DMS53 (cell line): ENCODE results near the gene BZW1.
A peak's percentile ranks its signal among the peaks of the same experiment; 100 is the strongest.

Experiments
- DNase-seq: peaks from one replicate; lab custom pipeline; 2025; lab: John Stamatoyannopoulos, UW

The BZW1 gene

DNA sequence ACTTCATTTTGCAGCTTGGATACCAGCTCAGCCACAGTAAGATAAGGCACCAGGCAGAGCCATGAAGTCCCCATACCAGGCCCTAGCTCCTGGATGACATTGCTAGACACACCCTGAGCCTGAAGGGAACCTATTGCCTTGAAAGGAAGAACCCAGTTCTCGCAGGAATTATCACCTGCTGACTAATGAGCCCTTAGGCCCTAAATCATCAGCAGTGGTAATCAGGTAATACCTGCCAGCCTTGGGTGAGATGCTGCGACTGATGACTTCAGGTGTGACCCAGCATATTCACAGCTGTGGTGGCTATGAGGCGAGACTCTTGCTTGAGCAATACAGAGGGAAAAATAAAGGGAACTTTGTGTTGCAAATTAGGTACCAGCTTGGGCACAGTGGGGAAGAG is 27.8 kb downstream of the BZW1 start:
- DNase-seq, result no peak

DNA sequence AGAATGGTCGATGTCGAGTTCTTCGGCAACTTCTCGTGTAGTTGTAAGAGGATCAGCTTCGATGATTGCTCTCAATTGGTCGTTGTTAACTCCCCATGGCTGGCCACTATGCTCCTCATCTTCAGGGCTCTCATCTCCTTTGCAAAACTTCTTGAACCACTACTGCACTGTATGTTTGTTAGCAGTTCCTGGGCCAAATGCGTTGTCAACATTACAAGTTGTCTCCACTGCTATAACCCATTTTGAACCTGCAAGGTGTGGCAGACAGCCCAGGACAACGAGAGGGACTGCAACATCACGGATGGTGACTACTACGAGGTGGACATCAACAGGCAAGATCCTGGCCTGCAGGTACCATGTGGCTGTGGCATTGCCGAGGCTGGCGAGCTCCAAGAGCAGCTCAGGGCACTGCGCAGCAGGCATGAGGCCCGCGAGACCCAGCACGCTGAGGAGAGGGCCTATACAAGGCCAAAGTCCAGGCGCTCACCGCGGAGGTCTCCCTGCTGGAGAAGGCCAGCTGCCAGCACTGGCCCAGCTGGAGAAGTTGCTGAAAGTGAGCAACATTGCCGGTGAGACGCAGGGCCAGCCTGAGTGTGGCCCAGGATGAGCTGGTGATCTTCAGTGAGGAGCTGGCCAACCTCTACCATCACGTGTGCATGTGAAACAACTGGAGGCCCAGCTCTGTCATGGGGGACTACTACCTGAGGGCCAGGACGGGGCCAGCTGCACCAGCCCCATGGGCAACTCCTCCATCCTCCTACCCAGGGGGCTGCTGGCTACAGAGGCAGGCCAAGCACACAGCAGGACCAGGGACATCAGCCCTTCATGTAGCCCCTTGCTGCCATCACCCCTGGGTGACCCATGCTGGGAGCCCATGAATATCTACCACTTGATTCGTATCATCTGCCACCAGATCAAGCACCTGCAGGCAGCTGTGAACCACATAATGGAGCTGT is 32.6 kb downstream of the BZW1 start:
- no peak for DNase-seq

DNA sequence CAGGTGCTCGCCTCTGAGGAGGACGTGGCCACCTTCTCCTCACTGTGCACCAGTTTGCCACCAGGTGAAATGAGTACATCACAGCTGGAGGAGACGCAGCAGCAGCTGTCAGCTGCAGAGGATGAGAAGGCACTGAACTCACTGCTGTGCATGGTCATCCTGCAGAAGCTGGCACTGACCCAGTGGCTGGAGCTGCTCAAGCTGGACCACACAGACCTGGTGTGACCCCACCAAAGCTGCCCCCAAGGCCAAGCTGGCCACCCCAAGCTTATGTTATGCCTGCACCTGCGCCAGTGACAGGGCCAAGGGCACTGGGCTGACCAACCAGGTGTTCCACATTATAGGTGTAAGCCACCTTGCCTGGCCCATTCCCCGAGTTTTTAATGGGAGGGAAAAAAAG is 33.5 kb downstream of the BZW1 start:
- DNase-seq, result no peak

DNA sequence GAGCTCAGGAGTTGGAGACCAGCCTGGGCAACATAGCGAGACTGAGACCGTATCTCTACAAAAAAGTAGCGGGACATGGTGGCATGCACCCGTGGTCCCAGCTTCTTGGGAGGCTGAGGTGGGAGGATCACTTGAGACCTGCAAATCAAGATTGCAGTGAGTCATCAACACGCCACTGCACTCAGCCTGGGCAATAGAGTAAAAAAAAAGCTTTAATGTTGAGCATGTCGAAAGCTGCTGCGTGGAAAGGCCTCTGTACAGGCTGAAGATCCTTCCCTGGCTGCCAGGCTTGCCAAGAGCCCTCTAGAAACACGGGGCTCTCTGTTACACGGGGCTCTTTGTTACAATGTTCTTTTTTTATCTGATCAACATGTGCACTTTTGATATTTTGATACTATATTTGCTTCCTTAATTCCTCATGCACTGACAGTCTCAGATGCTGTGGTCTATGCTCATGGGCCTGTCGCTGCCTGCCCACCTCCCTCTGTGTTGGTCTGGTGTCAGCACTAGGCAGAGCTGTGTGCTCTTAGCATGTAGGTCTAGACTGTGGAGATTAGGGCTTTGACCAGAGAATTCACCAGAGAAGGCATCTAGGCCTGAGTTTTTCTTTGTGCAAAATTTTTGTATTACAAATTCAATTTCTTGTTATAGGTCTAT is 34.1 kb downstream of the BZW1 start:
- DNase-seq, result peak; percentile 17

DNA sequence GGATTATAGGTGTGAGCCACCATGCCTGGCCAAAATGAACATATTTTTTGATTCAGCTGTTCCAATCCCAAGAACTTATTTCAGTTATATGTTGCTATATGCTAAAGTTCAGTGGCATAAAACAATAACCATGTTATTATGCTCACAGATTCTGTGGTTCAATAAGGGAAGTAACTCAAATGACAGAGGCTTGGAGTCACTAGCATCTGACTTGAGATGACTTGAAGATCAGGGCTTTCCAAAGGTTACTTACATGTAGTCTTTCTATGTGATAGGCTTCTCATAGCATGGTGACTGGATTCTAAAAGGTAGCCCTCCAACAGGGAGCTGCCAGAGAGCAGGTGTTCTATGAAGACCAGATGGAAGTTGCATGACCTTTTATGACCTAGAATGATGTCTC is 35.6 kb downstream of the BZW1 start:
- no peak for DNase-seq

DNA sequence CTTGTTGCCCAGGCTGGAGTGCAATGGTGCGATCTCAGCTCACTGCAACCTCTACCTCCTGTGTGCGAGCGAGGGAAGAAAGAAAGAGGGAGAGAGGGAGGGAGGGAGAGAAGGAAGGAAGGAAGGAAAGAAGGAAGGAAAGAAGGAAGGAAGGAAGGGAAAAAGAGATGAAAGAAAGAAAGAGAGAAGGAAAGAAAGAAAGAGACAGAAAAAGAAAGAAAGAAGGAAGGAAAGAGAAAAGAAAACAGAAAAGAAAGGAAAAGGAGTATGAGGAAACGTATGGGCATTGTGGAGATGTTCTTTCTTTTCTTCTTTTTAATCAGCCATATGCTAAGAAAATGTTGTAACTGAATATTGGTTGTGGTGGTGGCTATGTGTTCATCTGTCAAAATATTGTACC is 36.2 kb downstream of the BZW1 start:
- DNase-seq, result no peak

DNA sequence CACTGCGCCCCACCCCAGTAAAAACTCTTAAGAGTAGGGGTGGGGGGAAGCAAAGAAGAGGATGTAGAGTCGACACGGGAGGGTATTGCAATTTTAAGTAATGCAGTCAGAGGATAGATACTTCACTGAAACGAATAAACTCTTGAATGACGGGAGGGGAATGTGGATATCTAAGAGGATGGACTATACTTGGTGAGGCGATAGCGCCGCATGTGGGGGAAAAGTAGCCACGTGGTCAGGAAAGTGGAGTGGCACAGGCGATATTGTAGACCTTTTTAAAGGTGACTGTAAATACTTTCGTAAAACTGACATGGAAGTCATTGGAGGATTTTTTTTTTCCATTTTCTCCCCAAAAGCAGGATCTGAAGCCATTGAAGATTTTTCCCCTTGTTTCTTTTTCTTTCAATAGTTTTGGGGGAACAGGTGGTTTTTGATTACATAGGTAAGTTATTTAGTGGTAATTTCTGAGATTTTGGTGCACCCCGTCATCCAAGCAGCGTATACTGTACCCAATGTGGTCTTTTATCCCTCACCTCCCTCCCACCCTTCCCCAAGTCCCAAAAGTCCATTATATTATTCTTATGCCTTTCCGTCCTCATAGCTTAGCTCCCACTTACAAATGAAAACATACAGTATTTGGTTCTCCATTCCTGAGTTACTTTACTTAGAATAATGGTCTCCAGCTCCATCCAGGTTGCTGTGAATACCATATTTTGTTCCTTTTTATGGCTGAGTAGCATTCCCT is 39.0 kb downstream of the BZW1 start:
- peak; percentile 43 for DNase-seq

DNA sequence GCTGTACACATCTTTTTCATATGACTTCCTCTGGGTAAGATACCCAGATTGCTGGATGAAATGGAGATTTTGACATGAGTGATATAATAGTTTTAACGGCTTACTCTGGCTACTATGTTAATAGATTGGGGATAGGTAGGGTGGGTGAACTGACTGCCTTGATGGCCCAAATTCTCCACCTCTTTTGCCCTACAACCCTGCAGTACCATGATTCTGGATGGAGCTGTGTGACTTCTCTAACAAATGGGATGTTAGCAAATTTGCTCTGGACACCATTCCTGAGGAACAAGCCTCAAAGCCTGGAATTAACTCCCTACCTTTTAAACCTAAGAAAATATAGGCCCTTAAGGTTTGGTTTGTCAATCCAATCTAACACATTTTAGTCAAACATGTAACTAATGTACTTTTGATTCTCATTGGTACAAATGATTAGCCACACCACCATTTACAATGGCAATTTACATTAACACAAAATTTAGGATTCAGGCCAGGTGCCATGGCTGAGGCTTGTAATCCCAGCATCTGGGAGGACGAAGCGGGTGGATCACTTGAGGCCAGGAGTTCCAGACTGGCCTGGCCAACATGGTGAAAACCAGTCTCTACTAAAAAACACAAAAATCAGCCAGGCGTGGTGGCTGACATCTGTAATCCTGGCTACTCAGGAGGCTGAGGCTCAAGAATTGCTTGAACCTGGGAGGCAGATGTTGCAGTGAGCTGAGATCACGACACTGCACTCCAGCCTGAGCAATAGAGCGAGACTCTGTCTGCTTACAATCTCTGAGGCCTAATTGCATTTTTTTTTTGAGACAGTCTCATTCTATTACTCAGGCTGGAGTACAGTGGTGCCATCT is 39.9 kb downstream of the BZW1 start:
- DNase-seq, result no peak

DNA sequence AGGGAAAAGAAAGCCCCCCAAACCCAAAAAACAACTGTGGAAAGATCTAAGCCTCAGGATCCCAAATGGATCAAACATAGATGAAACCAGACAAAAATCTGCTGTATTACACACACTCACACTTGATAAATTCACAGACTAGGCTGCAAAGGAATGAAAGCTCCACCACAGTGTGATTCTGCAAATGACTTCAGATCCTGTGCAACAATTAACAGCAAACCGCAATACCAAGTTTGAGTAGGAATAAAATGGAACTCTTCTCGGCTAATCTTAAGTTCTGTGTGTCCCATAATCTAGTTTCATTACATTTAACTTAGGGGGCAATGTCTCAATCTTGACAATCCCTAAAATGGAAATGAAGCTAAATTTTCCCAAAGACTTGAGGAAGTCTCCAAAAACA is 40.9 kb downstream of the BZW1 start:
- DNase-seq, result no peak

DNA sequence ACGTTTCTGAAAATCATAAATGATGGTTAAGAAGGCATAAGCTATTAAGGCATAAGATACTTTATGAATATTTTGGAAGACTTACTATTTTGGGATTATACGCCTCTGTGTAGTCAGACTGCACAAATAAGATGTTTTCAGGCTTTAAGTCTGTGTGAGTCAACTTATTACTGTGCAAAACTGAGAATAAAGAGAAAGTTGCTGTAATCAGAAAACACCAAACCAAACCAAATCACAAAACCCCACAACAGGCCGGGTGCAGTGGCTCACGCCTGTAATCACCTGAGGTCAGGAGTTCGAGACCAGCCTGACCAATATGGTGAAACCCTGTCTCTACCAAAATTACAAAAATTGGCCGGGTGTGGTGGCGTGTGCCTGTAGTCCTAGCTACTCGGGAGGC is 45.1 kb downstream of the BZW1 start:
- no peak for DNase-seq

DNA sequence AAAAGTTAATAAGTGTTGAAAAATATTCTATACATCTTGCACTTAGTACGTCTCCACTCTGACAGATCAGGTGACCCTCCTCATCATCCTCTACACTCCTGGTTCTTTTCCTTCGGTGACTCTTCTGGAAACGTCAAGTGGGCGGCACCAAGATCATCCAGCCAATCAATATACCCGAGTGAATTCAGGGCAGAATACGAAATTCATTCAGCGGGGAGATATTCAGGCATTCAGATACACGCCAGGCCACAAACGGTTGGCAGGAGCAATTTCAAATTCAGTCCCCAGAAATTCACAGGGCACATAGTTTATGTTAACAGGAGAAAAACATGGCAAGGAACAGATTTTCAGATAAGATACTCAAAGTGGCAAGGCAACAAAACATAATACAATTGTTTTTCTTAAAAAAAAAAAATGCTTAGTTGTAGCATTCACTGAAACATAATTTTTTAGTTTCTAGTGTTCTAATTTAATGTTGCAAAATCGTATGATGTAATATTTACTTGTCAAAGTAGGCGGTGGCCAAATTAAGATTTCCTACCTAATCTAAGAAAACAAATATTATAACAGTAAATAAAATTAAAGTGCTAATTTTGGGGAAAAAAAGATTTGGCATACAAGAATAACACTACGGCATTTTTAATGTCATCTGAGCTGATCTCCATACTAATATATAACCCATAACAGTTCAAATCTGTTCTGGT is 48.5 kb downstream of the BZW1 start:
- no peak for DNase-seq

DNA sequence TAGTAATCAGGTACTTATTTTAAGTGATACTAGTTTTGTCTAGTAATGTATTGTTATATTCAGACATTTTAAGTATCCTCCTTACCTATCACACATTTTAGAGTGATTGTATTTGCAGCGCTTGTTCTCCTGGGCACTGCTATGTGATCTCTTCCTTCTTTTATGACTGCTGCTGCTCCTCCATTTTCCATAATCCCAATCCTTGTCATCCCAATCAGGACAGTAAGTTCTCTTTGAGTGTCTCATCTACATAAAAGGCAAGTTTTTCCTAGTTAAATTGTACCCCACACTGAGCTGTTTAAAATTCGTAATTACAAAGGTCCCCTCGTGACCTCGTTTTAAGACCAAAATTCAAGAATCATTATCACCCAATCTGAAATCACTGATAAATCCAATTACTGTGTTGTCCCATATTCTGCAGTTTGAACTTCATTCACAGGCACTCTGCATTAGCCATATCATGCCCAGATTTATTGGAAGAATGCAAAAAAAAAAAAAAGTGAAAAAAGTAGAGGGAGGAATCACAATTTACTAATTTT is 50.0 kb downstream of the BZW1 start:
- DNase-seq, result no peak

DNA sequence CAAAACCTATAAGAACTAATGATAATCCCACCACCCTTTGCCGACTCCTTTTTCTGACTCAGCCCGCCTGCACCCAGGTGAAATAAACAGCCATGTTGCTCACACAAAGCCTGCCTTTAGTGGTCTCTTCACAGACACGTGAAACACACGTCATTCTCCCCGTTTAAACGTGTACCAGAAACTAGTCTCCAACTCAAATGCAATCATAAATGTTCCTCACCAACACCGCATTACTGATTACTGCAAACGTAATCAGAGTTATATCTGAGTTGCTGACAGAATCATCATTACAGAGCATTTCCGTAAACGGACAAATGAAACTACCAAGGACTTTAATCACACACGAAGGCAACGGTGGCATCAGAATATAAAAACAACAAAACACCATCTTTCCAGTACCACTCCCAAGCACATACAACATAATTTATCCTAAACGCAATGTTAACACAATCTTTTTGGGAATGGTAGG is 50.9 kb downstream of the BZW1 start:
- peak; percentile 64 for DNase-seq

DNA sequence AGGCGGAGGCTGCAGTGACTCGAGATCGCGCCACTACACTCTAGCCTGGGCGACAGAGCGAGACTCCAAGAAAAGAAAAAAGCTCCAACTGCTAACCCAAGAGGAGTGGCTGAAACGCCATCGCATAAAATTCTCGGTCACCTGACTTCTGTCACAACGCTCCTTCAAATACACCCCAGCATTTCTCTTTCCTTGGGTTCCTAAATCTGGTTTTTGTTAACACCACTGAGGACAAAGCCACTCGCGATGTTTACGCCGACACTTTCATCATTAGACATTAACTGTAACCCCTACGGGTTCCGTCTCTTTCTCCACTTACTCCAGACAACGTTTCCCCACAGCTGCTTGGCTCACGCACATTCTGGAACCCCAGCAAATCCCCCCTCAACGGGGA is 52.1 kb downstream of the BZW1 start:
- DNase-seq, result peak; percentile 69

DNA sequence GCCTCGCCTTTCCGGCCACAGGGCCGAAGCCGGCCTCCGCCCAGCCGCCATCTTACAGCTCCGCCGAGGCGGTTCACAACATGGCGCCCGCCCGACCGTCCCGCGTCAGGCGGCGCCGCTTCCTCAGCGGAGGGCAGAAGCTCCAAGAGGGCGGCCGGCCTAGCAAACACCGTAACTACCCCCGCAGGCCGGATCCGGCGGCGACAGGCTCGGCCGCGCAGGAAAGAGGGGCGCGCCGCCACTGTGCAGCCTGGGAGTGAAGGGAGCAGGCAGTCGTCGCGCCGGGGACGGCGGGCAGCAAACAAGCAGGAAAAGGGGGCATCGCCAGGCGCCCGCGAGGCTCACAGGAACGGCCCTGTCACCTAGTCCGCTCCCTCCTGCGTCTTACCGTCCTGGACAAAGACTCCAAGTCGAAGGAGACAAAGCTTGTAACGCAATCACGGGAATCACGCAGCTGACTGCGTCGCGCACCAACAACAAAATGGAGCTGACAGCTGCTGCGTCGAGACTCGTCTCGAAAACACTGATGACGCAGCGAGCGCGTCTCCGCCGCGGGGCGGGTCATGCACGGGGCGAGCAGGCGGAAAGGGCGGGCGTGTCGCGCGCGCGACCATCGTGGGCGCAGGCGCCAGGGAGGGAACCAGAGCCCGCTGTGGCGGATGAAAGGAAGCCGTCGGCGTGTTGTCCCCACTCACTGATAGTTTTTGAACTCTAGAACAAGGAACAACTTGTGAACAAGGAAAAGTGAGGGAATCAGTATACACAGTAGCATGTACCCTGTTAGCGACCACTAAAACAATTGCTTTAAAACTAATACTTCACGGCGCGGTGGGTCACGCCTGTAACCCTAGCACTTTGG is 52.7 kb downstream of the BZW1 start, which contains the start of gene CLK1:
TSS of gene CLK1 (minus strand) at position 483 of the 859 bp plus-strand sequence. CDS start 2,796 bp downstream, outside the sequence.
- peak; percentile 99 for DNase-seq

DNA sequence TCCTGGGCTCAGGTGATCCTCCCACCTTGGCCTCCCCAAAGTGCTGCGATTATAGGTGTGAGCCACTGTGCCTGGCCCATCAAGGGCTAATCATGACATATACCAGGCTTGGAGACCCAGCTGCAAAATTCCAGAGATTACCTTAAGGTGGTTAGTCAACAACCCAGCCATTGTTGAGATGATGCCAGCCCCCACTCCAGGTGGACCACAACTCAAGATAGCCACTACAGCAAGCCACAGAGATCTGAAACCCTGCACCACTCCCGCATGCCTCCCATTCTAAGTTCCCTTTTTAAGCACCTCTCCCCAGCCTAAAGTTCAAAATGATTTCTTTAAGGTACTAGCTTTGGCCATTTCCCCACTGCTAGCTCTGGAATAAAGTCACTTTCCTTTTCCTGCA is 57.3 kb downstream of the BZW1 start:
- no peak for DNase-seq

DNA sequence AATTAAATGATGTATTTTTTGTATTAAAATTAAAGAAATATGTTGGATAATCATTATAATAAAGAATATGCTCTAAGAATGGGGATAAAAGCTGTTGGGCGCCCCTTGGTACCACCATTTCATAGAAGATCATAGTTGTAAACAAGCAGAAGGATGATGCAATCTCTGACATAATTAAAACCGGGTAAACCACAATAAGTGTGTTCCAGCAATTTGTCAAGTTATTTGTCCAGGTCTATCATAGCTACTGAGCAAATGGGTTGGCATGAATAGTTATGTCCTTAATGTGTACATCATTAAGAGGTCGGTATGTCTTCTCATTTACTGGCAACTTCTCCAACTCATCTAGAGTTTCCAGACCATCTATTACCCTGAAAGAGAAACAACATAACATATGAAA is 59.4 kb downstream of the BZW1 start:
- no peak for DNase-seq

DNA sequence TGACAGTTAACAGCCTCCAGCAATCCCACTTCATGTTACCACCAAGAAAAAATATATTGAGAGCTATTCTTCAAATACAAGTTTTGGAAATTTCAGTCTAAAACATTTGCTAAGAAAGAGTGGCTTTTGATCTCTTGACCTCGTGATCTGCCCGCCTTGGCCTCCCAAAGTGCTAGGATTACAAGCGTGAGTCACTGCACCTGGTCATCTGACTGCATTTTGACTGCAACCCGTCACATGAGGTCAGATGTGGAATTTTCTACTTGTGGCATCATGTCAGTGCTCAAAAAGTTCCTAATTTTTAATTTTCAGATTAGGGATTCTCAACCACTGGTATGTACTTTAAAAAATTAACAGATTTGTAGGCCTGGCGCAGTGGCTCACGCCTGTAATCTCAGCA is 61.9 kb downstream of the BZW1 start:
- DNase-seq, result no peak
